HepG2 (cell line): ENCODE data around the gene JPH4. TPM values are rescaled to one million over a fixed set of nuclear protein-coding genes. Genes with fewer than 3 reads are reported as not detected.

Experiments
- HNRNPK ChIP-seq: fragments of 200-400 bp; formaldehyde crosslinking; IDR thresholded peaks from 2 replicates; pipeline ENCODE4 v1.6.1; 2018; ENCODE audit warnings: low read length, low read depth, moderate library complexity, mild to moderate bottlenecking; ENCODE audit not compliant: poor library complexity, severe bottlenecking
- IRF2 ChIP-seq: IDR thresholded peaks from 2 replicates; pipeline ENCODE4 v1.6.1; 2018; ENCODE audit warnings: missing genetic modification reagents, missing compliant biosample characterization
- KAT7 ChIP-seq: IDR thresholded peaks from 2 replicates; pipeline ENCODE4 v1.6.1; 2018; ENCODE audit warnings: borderline replicate concordance, missing compliant biosample characterization
- MAFG ChIP-seq: sonication (generic); formaldehyde crosslinking; IDR thresholded peaks from 2 replicates; pipeline ENCODE4 v1.5.1; 2020; ENCODE audit warnings: mild to moderate bottlenecking, missing genetic modification reagents
- NCOA1 ChIP-seq: sonication (generic); formaldehyde crosslinking; IDR thresholded peaks from 2 replicates; pipeline ENCODE4 v1.9.0; 2021; ENCODE audit warnings: missing genetic modification reagents
- ZBTB40 ChIP-seq, 2 experiments: fragments of 450-650 bp in 1 of 2; sonication (generic) in 1 of 2; formaldehyde crosslinking in 1 of 2; IDR thresholded peaks; 2 replicates each; pipeline versions ENCODE4 v1.6.1 to v1.8.0; 2016 to 2022; ENCODE audit warnings: antibody characterized with exemption in 1 of 2, mild to moderate bottlenecking in 1 of 2, missing genetic modification reagents in 1 of 2
- ZEB1 ChIP-seq: IDR thresholded peaks from 2 replicates; pipeline ENCODE4 v1.6.1; 2012; ENCODE audit warnings: mild to moderate bottlenecking, low read depth, inconsistent platforms; ENCODE audit not compliant: insufficient replicate concordance
- ZFP37 ChIP-seq: sonication (generic); formaldehyde crosslinking; IDR thresholded peaks from 2 replicates; pipeline ENCODE4 v1.4.0; 2020; ENCODE audit warnings: missing genetic modification reagents, borderline replicate concordance
- ZNF205 ChIP-seq: IDR thresholded peaks from 2 replicates; pipeline ENCODE4 v1.6.1; 2018; ENCODE audit warnings: missing biosample characterization, missing genetic modification reagents
- ZNF234 ChIP-seq: sonication (generic); formaldehyde crosslinking; conservative IDR thresholded peaks from 2 replicates; pipeline ENCODE4 v1.5.1; 2020; ENCODE audit warnings: mild to moderate bottlenecking, missing genetic modification reagents
- ZNF256 ChIP-seq: sonication (generic); formaldehyde crosslinking; conservative IDR thresholded peaks from 2 replicates; pipeline ENCODE4 v1.4.0; 2020; ENCODE audit warnings: missing genetic modification reagents
- ZNF780A ChIP-seq: sonication (generic); formaldehyde crosslinking; IDR thresholded peaks from 2 replicates; pipeline ENCODE4 v1.8.0; 2022; ENCODE audit warnings: mild to moderate bottlenecking, missing genetic modification reagents, moderate library complexity
- ZNF850 ChIP-seq: sonication (generic); formaldehyde crosslinking; conservative IDR thresholded peaks from 2 replicates; pipeline ENCODE4 v1.9.0; 2021; ENCODE audit warnings: mild to moderate bottlenecking, missing genetic modification reagents
- polyA plus RNA-seq, 8 experiments: library from polyadenylated mRNA; depleted of rRNA in 3 of 8; stranded (reverse) in 7 of 8; unstranded in 1 of 8; fragments of >200 nt; fragmentation: Illumina TruSeq in 4 of 8; extraction: Trizol in 4 of 8; gene quantifications; 2 replicates each; pipeline versions ENCODE4 v1.2.1 to v1.2.3, GENCODE V29; 2011 to 2016; ENCODE audit warnings: low read depth in 4 of 8, missing spikeins in 1 of 8, mixed read lengths in 1 of 8; ENCODE audit not compliant: insufficient read depth in 1 of 8
- total RNA-seq, 5 experiments: library from RNA; depleted of rRNA; stranded (reverse); fragments of >200 nt; fragmentation: Illumina TruSeq; extraction: Trizol; gene quantifications; 2 replicates each; pipeline ENCODE4 v1.2.3, GENCODE V29; 2016; ENCODE audit warnings: low read depth in 1 of 5
- TF ChIP-seq, protein P1 (sequence below): sonication (generic); formaldehyde crosslinking; IDR thresholded peaks from 2 replicates; pipeline ENCODE4 v1.8.1; 2023; ENCODE audit warnings: mild to moderate bottlenecking, missing genetic modification reagents
- TF ChIP-seq, protein P2 (sequence below): sonication (generic); formaldehyde crosslinking; IDR thresholded peaks from 2 replicates; pipeline ENCODE4 v1.5.0; 2020; ENCODE audit warnings: mild to moderate bottlenecking, missing genetic modification reagents

The JPH4 gene
- total and polyA plus RNA-seq, 2 of the 13 experiments (the other 11 are each of a cell fraction or from before 2014, with no cell fraction given): 0.08 to 0.22 TPM

GRCh38 chr14:23583761-23584526 is 5.4 kb upstream of the JPH4 start (continued):
- TF ChIP-seq, protein P1, sequence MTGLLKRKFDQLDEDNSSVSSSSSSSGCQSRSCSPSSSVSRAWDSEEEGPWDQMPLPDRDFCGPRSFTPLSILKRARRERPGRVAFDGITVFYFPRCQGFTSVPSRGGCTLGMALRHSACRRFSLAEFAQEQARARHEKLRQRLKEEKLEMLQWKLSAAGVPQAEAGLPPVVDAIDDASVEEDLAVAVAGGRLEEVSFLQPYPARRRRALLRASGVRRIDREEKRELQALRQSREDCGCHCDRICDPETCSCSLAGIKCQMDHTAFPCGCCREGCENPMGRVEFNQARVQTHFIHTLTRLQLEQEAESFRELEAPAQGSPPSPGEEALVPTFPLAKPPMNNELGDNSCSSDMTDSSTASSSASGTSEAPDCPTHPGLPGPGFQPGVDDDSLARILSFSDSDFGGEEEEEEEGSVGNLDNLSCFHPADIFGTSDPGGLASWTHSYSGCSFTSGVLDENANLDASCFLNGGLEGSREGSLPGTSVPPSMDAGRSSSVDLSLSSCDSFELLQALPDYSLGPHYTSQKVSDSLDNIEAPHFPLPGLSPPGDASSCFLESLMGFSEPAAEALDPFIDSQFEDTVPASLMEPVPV (CRISPR knock-in tag): peak; percentile 94
- TF ChIP-seq ZBTB40 (IDR thresholded peaks at IDR 0.05) (peak; percentile 32; the same call in 1 of the 2 replicates), ZBTB40 (CRISPR knock-in tag; IDR thresholded peaks at IDR 0.05) (peak; percentile 65), IRF2 (peak; percentile 98), NCOA1 (CRISPR knock-in tag) (peak; percentile 69; the same call in 1 of the 2 replicates), ZNF780A (peak; percentile 98), ZFP37 (CRISPR knock-in tag) (peak; percentile 97; the same call in 1 of the 2 replicates), ZNF205 (peak; percentile 89; the same call in 1 of the 2 replicates), MAFG (0 out of 2 replicates have a peak, but pooled peaks have one; percentile 42), KAT7 (CRISPR knock-in tag) (peak; percentile 91), ZNF234 (CRISPR knock-in tag) (peak; percentile 96), ZEB1 (peak; percentile 96), ZNF850 (CRISPR knock-in tag) (0 out of 2 replicates have a peak, but pooled peaks have one; percentile 41), ZNF256 (0 out of 2 replicates have a peak, but pooled peaks have one; percentile 24), HNRNPK (peak; percentile 45)
- TF ChIP-seq, protein P2, sequence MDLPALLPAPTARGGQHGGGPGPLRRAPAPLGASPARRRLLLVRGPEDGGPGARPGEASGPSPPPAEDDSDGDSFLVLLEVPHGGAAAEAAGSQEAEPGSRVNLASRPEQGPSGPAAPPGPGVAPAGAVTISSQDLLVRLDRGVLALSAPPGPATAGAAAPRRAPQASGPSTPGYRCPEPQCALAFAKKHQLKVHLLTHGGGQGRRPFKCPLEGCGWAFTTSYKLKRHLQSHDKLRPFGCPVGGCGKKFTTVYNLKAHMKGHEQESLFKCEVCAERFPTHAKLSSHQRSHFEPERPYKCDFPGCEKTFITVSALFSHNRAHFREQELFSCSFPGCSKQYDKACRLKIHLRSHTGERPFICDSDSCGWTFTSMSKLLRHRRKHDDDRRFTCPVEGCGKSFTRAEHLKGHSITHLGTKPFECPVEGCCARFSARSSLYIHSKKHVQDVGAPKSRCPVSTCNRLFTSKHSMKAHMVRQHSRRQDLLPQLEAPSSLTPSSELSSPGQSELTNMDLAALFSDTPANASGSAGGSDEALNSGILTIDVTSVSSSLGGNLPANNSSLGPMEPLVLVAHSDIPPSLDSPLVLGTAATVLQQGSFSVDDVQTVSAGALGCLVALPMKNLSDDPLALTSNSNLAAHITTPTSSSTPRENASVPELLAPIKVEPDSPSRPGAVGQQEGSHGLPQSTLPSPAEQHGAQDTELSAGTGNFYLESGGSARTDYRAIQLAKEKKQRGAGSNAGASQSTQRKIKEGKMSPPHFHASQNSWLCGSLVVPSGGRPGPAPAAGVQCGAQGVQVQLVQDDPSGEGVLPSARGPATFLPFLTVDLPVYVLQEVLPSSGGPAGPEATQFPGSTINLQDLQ (CRISPR knock-in tag): peak; percentile 75; the same call in 1 of the 2 replicates
